COLO668 (cell line): ENCODE results near the gene TAF3.

Experiments used
- DNase-seq: peaks from one replicate; lab custom pipeline; 2025; ENCODE audit not compliant: unreplicated experiment; lab: John Stamatoyannopoulos, UW

Gene TAF3

DNA sequence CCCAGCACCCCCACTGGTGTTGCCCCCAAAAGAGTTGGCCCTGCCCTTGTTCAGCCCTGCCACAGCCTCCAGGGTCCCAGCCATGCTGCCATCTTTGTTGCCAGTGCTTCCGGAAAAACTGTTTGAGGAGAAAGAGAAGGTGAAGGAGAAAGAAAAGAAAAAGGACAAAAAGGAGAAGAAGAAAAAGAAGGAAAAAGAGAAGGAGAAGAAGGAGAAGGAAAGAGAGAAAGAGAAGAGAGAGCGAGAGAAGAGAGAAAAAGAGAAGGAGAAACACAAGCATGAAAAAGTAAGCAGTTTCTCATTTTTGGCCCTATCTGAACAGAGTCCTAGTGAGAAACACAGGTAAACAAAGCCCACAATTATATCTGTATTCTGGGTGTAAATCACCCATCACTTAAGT, 147.2 kb downstream of the TAF3 start:
- no peak for DNase-seq

GRCh38 chr10:7967035-7967434, 148.7 kb downstream of the TAF3 start:
- no peak for DNase-seq

- DNase-seq = no peak
These were observed 150.3 kb downstream of the TAF3 start for GRCh38 chr10:7968510-7969112.

GRCh38 chr10:7969623-7970022, 151.3 kb downstream of the TAF3 start:
- no peak for DNase-seq

DNA sequence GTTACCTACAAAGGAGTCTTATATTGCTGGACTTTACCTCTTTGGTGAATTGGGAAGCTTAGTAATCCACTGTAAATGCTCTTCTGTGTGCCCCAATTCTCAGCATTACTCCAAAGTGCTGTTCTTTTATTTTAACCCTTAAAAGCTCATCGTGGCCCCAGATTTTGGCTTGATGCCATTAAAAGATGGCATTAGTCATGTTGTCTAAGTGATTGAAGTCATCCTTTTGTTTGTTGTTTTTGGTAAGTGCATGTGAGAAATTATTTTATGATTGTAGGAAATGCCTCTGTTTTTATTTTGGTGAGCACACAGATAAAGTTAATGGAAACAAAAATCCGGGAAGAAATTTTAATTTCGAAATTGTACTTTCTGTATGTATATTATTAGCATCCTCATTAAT, 153.6 kb downstream of the TAF3 start:
- DNase-seq = no peak

DNA sequence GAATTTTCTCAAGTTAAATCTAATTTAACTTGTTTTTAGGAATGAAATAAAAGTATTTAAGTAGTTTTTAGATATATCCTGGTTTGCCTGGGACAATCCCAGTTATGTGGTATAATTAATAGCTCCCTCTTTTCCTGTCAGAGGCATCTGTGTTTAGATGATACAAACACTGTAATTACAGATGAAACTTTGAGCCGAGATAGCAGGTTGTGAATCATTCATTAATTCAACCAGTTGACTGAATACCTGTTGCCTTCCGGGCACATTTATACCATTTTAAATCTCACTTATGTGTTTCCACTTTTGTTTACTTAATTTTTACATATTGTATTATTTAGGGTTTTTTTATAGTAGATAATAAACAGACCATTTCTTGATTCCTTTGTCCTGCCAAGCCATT, 154.1 kb downstream of the TAF3 start:
- DNase-seq = no peak

GRCh38 chr10:7980196-7980595, 161.9 kb downstream of the TAF3 start:
- DNase-seq = no peak

GRCh38 chr10:7982727-7983126, 164.4 kb downstream of the TAF3 start:
- DNase-seq = no peak

- no peak for DNase-seq
These were observed 166.0 kb downstream of the TAF3 start for GRCh38 chr10:7984325-7984724.

DNA sequence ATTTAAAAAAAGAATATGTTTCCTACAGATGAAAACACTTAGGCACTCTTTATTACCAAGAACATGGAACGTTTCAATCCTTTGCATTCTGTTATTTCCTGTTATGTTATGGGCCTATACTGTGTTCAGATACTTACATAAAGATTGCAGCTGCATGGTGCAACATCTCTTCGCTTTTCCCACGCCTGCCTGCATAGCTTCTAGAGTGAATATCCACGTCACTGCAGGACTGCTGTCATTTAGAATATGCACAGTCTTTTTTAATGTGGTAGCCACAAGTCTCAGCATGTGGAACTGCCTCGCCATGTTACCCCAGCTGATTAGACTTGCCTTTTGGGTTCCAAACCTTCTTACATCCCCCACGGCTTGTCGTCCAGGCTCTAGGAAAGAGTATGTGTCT, 166.6 kb downstream of the TAF3 start:
- DNase-seq = no peak

DNA sequence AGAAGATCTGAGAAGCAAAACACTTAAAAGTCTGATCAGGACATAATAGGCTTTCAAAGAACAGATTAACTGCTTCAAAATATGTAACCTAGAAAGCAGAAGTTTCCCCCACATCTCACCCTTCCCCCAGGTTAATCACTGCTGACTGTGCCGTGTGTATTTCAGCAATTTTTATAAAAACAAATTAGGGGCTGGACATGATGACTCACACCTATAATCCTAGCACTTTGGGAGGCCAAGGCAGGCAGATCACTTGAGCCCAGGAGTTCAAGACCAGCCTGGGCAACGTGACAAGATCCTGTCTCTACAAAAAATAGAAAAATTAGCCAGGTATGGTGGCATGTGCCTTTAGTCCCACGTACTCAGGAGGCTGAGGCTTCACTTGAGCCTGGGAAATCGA, 168.5 kb downstream of the TAF3 start:
- no peak for DNase-seq

GRCh38 chr10:7988989-7989388, 170.7 kb downstream of the TAF3 start:
- no peak for DNase-seq

GRCh38 chr10:7998831-7999230, 180.5 kb downstream of the TAF3 start:
- DNase-seq = no peak

- DNase-seq = no peak
These were observed 186.2 kb downstream of the TAF3 start for GRCh38 chr10:8004469-8005000.

DNA sequence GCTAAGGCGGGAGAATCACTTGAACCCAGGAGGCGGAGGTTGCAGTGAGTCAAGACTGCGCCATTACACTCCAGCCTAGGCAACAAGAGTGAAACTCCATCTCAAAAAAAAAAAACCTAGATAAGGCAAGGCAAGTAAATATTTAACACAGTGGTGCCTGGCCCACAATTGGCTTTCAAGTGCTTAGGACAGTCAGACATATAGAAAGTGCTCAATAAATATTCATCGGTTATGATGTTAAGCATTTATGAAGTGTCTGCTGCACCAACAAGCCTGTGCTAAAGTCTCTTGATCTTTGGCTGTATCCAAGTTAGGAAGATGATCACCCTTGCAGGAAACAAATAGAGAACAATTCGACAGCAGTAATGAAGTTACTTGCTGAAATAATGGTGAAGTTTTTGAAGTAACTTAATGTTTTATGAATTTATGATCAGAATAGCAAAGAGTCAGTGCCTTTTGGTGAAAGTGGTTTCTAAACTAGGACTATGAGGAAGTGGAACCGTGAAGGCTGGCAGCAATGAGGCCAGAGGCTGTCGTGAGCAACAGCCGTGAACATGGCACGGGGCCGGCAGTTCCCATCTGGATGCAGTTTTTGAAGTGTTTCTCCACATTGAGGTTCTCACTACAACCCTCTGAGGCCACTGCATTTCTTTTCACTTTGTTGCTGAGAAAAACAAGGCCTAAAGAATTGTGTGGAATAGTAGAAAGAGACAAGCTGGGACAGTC, 188.1 kb downstream of the TAF3 start:
- DNase-seq = no peak

GRCh38 chr10:8009031-8009430, 190.7 kb downstream of the TAF3 start:
- DNase-seq = no peak

DNA sequence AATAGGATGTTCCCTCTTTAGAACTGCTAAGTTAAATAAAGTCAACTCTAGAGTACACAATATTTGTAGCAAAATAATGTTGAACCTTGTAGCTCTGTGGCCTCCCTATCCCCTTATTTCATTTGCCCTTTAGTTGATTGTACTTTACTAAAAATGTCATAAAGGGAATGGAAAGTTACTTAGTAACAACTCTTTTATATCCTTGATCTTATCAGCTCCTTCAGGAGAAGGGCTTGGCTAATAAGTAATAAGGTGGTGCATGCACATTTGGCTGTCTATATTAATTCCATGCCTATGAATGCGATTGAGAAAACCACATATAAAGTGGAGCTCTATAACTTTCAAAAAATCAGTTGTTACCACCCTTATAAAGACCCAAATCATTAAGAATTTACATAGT, 194.7 kb downstream of the TAF3 start:
- DNase-seq = no peak

DNA sequence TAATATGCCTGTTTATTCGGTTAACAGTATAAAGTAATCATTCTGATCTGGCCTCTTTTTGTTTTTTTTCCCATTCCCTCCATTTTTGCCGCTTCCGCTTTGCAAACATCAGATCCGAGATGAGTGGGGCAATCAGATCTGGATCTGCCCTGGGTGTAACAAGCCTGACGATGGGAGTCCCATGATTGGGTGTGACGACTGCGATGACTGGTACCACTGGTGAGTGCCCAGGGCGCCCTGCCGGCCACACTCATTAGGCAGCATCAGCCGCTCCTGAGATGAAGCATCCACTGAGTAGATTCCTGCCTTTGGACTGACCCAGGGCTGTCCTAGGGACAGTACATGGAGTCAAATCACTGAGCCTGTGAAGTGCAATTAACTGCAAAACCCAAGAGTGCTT, 195.3 kb downstream of the TAF3 start:
- DNase-seq = no peak

DNA sequence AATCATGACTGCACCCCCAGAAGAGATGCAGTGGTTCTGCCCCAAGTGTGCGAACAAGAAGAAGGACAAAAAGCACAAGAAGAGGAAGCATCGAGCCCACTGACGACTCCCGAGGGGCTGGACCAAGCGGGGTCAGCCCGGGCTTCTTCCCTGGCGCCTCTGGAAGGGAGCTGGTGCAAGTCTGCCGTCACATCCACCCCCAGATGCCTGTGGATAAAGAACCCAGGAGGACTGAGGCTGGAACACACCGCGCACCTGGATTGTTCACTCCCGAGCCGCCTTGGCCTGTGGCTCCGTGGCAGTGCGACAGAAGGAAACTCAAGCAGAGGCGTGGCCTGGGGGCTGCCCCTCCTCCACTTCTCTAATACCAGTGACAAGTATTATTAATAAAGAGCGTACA, 196.3 kb downstream of the TAF3 start:
- no peak for DNase-seq

DNA sequence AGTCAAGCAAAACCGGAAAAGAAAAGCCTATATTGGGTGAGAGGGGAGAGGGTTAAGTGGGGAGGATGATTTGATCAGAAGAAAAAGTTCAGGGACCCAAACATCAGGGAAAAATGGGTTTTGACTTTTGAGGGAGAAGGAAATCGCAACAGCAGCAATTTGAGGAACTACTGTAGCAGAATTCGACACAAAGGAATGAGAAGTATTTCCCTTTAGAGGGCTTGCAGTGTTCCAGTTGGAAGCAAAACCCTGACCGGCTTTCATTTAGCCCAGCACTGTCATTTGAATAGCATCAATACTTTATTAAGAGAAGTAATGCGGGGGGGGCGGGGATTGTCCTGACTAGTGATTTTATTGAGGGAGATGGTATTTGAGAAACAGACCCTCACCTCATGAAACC, 199.0 kb downstream of the TAF3 start:
- DNase-seq = no peak

GRCh38 chr10:8023321-8023720, 205.0 kb downstream of the TAF3 start:
- no peak for DNase-seq

- no peak for DNase-seq
These were observed 205.5 kb downstream of the TAF3 start for GRCh38 chr10:8023851-8024250.
